Measurements from ENCODE around the gene ACYP1.
"Not testable (repeated sequence)": the region's sequence is repeated elsewhere in the genome, so short reads cannot be mapped to it uniquely, and the experiment has no call there.

Gene ACYP1

DNA sequence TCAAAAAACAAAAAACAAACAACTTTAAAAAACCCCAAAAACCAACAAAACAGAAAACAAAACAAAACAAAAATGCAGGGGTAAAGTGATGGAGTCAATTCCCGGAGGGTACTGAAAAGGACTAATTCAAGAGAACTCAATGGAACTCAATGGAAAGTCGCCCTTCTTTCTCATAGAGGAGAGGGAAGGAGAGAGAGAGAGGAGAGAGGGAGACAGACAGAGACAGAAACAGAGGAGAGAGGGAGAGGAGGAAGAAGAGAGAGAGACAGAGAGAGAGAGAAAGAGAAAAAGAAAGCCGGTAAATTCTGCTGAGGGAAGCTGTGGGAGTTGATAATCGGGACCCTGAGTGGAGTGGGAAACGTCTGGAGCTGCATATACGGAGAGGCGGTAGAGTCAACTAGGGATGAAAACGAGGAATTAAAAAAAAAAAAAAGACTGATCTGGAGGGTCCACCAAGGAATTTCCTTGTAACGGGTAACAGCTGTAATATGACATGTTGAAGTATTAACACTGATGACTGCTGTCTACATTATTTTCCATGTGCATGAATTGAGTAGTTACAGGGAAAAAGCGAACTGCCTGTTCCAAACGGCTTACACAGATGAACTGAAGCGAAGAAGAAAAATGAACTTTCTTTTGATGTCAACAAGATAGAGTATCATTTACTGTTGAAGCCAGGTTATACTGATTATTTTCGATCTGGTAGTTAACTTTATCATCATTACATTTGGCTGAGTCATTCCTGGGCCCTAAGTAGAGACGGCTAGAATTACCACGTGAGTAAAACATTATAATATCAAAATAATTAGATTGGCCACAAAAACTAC lies 4.7 kb upstream of the ACYP1 start:
- DNase-seq = no peak

DNA sequence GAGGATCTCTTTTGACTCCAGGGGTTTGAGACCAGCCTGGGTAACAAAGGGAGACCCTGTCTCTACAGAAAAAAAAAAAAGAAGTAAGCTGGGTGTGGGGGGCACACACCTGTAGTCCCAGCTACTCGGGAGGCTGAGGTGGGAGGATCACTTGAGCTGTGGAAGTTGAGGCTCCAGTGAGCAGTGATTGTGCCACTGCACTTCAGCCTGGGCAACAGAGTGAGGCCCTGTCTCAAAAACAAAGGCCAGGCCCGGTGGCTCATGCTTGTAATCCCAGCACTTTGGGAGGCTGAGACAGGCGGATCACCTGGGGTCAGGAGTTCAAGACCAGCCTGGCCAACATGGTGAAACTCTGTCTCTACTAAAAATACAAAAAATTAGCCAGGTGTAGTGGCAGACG lies 3.9 kb upstream of the ACYP1 start:
- not testable (repeated sequence) for DNase-seq

DNA sequence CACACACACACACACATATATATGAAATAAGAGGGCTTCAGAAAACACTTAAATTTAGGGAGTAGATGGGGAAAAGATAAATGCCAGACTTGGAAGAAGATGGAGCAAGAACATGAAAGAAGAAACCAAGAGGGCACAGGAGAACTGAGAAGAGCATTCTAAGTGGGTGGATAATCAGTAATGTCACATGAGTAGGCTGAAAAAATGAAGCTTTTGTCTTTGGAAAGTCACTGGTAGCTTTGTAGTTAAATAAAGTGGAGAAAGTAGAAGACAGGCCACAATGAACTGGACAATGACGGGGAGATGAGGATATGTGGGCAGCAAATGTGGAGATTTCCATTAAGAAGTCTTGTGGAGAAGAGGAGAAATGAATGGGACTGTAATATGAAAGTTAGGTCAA lies 3.4 kb upstream of the ACYP1 start:
- no peak for DNase-seq

DNA sequence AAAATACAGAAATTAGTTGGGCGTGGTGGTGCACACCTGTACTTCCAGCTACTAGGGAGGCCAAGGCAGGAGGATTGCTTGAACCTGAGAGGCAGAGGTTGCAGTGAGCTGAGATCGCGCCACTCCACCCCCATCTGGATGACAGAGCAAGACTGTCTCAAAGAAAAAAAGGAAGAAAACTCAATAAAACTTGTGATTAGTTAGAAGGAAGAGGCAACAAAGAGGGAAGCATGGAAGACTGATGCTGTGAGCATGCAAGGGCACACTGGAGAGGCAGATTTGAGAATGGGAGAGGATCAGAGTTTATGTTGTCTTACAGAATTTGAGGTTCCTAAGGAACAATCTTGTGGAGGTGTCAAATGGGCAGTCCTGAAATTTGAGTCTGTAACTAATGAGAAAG lies 2.9 kb upstream of the ACYP1 start:
- no peak for DNase-seq

DNA sequence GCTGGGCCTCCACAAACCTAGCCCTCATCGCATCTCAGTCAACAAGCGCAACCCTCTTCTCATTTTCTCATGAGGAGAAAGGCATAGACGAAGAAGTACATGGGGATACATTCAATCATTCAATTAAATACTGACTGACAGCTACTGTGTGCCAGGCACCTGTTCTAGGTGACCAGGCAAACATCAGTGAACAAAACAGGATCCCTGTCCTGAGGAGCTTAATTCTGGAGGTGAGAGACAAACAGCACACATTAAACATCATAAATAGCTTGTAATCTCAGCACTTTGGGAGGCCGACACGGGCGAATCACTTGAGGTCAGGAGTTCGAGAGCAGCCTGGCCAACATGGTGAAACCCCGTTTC lies 362 bp upstream of the ACYP1 start:
- DNase-seq = no peak

DNA sequence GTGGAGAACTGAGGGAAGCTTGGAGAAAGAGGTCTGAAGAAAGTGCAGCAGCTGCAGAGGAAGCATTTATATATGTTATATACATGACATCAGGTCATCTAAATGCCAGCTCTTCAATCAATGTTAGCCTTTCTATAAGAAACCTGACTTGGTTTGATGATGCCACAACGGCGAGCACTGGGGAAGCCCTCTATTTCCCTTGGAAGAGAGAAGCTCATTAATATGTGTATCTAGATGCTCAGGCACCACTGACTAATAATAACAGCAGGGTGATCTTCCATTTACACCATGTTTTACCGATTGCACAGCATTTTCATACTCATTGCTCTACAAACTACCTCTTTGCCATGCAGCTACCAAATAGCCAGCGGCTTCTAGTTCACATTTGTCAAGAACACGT lies 811 bp downstream of the ACYP1 start:
- DNase-seq = no peak

DNA sequence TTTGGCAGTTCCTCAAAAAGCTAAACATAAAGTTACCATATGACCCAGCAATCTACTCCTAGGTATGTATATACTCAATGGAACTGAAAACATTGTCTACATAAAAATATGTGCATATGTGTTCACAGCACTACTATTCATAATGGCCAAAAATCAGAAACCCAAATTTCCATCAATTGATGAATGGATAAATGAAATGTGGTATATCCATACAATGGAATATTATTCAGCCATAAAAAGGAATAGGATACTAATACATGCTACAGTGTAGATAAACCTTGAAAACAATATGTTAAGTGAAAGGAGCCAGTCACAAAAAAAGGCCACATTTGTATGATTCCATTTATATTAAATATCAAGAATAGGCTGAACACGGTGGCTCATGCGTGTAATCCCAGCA lies 3.4 kb downstream of the ACYP1 start:
- no peak for DNase-seq

DNA sequence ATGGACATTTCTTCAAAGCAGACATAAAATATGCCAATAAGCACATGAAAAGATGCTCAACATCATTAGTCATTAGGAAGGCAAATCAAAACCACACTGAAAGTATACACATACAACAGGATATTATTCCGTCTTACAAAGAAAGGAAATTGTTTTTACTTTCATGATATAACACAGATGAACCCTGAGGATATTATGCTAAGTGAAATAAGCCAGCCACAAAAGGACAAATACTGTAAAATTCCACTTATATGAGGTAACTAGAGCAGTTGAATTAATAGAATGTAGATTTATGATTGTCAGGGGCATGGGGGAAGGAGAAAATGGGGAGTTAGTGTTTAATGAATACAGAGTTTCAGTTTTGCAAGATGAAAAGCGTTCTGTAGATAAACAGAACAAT lies 4.2 kb downstream of the ACYP1 start:
- no peak for DNase-seq

DNA sequence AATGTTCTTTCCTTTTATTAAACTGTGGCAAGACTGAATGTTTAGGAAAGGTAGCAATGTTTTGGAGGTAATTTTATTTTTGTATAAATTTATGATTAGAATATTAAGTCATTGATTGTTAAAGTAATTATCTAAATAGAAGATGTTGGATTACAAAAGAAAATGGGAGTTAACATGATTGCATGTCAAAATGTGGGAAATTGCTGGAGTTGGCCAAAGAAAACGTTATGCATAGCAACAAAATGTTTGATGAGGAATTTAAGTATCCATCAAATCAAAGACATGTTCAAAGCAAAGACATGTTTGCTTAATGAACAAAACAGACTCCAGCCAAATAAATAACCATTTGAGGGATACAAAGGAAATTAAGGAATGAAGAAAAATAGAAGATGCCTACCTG lies 9.4 kb downstream of the ACYP1 start:
- DNase-seq = no peak

DNA sequence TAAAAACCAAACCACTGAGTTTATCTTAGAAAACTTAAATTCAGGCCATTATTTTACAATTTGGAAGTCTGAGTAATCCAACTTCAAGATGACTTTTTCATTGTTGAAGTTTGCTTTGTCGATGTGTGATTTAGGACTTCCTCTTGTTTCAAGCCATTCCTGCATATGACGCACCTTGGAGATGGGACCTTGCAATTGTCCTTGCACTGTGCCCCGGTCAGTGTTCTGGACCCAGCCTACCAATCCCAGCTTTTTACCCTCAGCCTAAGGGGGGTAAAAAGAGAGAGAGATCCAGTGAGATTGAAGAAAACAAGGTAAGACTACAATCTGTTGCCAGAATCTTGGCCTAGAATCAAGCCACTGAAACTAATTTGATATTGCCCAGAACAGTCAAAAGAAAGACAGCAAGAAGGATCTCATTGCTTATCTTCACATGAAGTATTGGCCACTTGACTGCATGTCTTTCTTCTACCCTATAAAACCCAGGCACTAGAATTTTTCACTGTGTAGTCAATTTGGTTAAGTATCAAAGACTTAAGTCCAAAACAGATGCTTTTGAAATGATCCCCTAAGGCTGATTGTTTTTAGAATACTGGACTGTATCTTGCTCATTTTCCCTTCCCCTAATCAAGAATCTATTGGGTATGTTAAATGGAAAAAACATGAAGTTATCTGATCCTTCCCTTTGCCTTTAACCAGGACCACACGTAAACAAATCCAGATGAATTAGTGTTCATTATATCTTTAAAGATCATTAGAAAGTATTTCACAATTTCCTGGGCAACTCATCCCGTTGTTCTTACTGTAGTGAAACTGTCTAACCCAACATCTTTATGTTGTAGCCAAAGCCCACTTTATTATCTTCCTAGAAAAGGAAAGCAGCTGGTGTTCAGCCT lies 10.2 kb downstream of the ACYP1 start:
- no peak for DNase-seq

DNA sequence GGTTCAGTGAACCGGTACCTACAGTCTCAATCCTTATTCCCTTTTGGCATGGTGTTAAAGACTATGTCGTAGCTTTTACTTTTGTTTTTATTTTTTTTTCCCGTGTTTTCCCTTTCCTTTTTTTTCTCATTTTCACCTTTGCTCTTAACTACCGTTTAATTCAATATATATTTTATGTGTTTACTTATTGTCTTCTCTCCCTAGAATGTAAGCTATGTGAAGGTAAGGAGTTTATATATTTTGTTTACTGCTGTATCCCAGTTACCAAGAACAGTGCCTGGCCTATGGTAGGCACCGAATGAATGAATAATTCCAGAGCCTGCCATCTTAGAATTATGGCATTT lies 12.3 kb downstream of the ACYP1 start:
- DNase-seq = no peak

DNA sequence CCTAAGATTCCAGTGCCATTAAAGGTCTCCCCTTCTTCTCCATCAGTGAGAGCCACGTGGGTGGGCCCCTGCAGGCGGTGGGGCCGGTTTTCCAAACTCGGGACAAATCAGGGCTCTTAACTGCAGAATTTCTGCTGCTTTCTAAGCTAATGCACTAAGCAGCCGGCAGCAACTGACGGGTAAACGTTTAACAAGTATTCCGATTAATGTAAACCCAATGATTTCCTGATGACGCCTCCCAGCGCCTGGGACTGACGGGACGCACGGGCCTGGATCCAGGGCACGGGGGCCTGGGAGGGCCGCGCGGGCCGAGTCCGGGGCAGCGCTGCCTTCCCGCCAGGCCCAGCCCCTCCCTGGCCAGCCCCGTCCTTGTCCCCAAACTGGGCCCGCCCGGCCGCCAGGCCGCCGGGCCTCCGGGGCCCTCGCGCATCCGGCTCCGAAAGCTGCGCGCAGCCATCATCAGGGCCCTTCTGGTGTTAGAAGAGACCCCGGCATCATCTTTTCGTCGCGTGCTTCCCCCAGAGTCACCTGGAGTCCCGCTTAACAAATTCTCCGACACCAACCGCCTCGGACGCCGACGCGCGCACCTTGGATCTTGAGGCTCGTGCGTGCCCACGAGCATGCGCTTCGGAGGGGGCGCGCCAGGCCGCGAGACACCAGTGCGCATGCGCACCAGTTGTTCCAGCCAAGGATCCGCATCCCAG lies 12.8 kb downstream of the ACYP1 start, which contains the start of gene MLH3:
Gene MLH3, minus strand, starts transcription at position 616 of the 704 bp plus-strand sequence. CDS start 1,812 bp downstream, outside the sequence.
- DNase-seq = peak; percentile 71

DNA sequence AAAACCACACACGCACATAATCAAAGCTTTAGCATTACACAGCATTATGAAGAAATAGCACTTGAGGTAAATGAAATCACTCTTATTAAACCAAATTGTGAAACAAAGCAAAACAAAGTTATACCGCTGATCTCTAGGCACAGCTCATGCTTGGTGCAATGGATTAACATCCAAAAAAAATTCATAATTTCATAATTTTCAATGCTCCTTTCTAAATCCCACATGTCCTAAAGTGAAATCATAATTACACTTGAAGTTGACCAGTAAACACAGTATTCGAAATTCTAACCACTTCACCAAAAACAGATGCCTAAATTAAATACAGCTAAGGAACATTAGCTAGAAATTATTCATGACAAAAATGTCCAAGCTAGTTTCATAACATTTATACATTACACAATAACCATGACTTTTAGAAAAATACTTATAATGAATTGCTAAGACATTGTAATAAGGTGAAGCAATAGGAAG lies 14.1 kb downstream of the ACYP1 start:
- no peak for DNase-seq

DNA sequence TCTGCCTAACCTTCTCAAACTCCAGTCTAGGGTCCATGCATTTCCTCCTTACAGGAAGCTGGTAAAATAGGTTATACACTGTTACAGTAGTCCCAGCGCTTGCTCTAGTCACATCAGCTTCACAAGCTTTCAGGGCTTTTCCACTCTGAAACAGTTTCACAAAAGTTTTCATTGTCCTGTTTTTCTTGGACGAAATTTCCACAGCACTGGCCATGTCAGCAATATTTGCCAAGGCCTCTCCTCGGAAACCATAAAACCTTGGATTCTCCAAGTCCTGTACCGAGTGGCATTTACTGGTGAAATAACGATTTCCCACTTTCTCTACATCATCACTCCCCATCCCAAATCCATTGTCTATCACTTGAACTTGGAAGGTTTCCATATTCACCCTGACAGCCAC lies 14.7 kb downstream of the ACYP1 start:
- no peak for DNase-seq

DNA sequence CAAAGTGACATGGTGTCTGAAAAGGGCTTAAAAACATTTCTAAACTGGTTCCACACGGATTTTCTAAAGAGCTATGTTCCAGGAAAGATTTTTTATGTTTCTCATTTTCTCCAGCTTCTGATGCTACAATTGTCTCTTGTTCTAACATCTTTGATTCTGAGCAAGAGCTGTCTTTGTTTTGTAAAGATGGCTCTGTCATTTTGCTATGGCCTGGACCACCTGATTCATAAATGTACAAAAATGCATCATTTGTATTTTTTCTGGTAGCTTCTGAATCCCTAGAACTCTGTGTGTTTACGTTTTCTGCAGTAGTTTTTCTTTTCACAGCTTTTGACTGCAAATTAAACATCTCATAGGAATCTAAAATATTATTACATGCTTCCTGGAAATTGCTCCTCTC lies 15.7 kb downstream of the ACYP1 start:
- no peak for DNase-seq

DNA sequence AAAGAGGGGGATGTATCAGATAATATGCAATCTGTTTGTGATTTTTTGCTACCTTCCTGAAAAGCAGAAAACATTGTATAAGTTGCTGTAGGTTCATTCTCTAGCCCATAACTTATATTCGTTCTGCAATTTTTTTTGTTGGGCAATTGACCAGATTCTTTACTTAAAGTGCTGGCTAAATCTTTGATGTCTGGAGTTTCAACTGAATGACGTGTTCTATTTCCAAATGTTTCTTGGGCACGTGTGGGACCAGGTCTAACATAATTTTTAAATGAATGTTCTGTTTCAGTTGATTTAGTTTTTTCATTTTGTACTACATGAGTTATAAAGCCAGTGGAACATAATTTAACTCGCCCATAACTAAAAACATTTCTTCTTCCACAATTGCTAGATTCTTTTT lies 16.3 kb downstream of the ACYP1 start:
- DNase-seq = no peak

DNA sequence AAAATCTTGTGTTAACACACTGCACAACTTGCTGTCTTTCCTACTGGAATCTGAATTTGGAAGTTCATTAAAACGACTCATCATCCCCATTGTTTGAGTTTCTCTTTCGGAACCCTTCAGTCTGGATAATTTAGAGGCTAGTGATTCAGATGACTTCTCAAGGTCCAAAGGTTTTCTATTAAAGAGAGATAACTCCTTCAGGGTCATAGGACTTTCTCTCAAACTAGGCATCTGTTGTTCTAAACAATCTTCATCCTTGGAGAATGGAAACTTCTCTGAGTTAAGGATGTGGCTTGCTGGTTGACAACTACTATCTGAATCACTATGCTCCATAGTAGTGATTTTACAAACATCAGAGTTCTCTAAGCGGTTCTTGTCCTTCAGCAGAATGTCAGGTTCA lies 16.9 kb downstream of the ACYP1 start:
- DNase-seq = no peak

DNA sequence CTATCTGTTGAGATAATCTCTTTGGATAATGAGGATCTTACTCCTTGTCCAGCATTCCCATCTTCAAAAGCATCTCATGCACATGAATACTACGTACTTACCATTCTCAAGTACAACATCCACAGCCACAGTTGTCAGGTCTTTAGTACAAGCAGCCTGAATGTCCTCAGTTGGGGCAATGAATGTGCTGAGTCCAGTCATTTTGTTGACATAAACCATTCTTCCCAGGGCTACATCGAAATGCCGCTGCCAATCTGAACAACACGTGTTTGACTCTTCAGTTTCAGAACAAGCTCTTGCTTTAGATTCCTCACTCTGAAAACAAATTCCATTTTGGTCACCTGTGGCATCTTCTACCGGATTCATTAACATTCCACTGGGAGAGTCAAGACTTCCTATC lies 17.5 kb downstream of the ACYP1 start:
- DNase-seq = no peak

DNA sequence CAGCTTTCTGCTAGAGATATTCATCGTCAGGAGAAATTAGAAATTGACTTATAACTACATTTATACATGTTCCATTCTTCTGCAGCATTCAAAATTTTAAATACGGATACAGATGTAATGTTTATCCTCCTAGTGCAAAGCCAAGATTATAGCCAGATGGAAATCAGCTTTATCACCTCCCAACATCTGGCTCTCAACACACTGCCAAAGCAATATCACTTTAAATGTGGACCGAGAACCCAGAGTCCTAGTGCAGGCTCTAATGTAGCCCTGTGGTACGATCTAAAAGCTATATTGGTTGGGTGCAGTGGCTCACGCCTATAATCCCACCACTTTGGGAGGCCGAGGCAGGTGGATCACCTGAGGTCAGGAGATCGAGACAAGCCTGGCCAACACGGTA lies 19.1 kb downstream of the ACYP1 start:
- no peak for DNase-seq

DNA sequence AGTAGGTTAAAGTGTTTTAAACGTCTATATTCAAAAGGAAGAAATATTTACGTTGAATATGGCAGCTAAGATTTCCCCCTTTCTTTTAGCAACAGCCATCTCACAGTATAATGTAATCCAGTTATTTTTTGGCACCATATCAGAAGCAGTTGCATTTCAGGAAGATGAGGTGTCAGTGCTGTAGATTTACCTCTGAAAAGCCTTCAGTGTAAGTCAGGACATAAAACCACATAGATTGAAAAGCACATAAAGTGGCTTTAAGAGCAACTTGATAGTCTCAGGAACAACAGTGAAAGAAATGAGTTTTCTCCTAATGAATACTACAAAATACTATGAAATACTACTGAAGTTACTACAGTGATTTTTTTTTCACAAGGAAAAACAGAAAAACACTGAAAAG lies 19.5 kb downstream of the ACYP1 start:
- no peak for DNase-seq

DNA sequence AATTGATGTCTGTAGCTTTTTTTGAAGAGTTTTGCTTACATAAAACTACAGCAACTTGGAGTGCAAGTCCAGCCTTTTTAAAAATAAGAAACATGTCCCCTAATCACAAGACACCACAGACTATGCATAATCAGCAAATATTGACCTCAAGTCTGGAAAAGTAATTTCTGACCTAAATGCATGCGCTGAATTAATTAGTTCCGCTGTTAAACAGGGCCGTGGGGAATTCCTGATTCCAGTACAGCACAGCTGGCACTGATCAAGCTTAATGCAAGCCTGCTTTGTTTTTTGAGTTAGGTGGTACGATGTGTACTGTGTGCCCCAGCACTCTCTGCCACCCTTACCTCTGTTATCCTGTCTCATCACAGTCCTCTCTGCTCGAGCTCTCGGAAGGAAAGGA lies 21.8 kb downstream of the ACYP1 start:
- no peak for DNase-seq

DNA sequence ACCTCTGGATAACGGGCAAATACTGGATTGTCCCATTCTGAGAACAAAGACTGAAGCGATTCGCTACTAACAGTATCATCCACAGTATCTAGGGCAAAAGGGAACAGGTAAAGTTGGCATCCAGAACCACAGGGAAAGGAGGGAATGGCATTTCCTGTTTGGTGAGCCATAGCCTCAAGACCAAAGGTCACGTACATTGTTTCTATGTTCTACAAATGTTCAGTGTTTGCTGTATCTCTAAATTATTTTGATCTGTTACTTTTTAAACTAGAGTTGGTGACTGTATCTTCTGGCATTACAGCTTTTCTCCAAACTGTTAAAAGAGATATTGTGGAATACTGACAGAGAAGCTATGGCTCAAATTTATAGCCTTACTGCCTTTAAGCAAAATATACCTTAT lies 22.2 kb downstream of the ACYP1 start:
- no peak for DNase-seq

DNA sequence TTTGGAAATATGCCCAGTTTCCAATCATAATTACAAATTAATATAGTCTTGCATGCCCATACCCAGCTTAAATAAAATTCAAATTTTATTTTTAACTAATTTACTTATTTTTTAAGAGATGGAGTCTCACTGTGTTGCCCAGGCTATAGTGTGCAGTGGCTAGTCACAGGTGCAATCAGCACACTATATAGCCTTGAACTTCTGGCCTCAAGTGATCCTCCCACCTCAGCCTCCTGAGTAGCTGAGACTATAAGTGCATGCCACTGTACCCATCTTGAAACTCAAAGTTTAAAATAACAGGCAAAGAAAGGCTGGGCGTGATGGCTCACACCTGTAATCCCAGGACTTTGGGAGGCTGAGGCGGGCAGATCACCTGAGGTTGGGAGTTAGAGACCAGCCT lies 22.9 kb downstream of the ACYP1 start:
- DNase-seq = no peak

DNA sequence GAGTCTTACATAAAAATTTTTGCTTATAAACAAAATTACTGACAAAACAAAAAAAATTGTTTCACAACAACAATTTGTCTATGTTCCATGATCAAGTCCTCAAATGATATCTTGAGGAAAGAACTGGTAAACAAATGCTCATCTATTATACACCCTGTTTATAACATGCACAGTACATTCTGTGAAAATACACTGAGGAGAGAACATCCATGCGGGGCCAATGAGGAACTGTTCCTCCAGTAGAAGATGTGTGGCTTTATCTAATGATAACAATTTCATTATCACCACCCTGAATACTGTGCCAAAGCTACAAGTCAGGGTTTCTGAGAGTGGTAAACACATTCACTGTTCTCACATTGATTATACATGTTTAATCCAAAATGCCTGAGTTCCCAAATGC lies 23.3 kb downstream of the ACYP1 start:
- no peak for DNase-seq

Data from activated T-cell treated with anti-CD3 and anti-CD28 coated beads for 4 hours (primary cell).